HG03066 (cell line): ENCODE results near the gene TDP1.
"Not testable (repeated sequence)": the region's sequence is repeated elsewhere in the genome, so short reads cannot be mapped to it uniquely, and the experiment has no call there.

Experiments
- ATAC-seq: cut with Tn5 transposase; IDR thresholded peaks from one replicate; pipeline ENCODE4 v1.9.1; 2021; ENCODE audit warnings: low read depth; ENCODE audit not compliant: unreplicated experiment

The TDP1 gene

DNA sequence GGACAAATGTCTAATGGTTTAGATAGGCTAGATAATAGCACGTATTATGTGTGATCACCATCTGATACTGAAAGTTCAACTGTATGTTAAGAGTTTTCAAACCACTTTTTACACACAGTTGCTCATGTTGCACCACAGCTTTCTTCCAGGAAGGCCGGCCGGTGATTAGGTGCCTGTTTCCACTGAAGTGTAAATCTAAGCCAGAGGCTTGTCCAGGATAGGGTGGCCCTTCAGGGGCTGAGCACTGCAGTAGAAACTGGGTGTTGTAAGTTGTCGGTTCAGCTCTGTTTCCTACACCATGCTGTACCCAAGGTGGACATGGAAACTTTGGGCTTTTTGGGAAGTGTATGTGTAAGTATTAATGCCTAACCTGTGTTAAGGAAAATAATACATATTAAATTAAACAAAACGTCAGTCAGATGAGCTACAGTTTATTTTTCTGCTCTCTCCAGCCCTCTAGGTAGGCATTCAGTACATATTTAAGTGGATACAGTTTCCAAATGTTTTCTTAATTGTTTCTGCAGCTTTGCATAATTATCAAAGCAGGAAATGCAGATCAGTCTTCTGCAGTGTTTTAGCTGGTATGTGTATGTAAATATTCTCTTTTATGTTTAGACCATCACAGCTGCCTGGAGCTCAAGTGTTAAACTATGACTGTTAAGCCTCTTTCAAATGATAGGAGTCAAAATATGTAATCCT, 30.9 kb downstream of the TDP1 start:
- ATAC-seq, result no peak

DNA sequence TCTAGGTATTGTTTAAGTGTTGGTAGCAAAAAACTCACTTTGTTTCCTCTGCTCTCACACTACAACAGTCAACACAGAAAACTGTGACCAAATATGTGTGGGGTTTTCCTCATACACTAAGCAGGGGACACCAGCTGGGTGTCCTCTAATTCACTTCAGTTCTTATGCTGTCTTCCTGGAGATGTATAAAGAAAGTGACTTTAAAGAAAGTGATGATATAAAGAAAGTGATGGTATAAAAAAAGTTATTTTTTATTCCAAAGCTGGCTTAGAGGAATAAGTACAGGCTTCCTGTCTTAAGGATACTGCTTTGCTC, 31.4 kb downstream of the TDP1 start:
- no peak for ATAC-seq

DNA sequence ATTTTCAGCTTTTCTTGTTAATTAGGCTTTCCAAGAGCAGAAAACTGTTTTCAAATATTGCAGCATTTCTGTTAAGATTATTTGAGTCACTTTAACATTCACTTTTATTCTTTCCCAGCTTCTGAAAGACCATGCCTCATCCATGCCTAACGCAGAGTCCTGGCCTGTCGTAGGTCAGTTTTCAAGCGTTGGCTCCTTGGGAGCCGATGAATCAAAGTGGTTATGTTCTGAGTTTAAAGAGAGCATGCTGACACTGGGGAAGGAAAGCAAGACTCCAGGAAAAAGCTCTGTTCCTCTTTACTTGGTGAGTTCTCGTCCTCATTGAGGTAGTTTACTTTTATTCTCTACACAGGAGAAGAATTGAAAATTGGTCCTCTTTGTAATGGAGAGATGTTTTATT, 33.1 kb downstream of the TDP1 start:
- no peak for ATAC-seq

DNA sequence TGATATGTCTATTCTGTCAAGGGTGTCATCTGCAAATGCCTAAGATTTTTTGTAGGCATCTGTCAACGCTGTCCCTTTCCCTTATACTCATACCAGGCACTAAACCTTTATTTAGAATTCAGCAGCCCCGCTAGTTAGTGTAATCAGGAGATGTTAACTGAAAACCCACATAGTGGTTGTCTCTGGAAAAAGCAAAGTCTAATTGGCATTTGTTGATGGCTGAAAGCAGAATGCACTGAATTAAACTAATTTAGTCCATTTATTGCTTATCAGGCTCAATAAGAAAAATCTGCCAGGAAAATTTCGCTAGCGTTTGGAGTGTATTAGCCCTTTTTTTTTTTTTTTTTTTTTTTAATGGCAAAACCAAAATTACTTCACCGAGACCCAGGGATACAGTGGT, 34.5 kb downstream of the TDP1 start:
- ATAC-seq, result no peak

DNA sequence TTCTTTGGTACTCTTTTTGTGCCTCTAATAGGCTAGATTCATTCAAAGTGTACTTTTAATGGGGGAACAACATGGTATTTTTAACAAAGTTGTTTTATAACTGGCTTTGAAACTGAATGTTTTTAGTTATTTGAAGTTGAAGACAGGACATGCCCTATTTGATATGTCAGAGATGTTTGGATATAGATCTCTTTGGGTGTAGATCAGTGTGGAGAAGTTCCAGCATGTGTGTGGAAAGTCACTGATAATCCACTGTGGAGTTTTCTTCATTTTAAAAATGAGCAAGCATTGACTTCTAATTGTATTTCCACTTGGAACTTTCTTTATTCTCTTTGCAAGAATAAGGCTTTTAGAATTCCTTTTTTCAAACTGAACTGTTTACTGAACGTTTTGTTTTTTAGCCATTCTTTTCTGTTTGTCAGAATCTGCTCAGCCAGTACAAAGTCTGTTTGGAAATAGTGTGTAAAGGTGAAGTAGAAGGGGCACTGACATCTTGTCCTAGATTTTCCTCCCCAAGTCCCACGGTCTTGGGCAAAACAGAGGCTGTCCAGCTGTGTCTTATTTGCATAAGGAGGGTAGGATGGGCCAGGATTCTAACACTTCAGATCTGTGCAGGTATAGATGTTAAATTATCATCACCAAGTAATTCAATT, 35.0 kb downstream of the TDP1 start:
- no peak for ATAC-seq

DNA sequence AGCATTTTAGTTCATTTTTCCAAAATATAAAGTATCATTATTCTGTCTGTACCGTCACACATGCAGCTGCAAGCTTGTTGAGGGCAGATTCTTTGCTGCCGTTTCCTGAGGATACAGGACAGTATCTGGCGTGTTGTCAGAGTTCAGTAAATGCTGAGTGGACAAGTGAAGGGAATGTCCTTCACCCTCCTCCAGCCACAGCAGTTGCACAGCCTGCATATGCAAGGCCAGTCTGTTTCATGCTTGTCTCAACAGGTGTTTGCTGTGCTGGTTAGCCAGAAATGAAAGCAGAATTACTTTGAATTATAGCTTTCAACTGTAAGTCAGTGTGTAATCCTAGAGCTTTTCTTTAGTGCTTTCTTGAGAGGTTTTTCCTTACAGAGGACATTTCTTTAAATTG, 36.5 kb downstream of the TDP1 start:
- no peak for ATAC-seq

DNA sequence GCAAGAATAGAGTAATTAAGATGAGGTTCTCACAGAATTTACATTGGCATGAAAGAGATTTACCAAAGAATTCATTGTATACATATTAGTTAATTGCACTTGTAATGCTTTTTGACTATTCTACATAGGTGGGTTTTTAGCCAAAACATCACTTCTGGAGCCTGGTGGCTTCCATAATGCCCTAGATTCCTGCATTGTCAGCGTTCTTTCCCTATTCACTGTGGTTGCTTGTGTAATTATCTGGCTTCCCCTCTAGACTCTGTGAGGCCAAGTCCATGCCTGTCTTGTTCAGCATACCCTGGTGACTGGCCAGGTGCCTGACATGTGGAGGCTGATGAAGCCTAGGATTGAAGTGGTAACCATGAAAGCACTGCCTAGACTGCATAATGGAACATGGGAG, 41.2 kb downstream of the TDP1 start:
- ATAC-seq, result no peak

DNA sequence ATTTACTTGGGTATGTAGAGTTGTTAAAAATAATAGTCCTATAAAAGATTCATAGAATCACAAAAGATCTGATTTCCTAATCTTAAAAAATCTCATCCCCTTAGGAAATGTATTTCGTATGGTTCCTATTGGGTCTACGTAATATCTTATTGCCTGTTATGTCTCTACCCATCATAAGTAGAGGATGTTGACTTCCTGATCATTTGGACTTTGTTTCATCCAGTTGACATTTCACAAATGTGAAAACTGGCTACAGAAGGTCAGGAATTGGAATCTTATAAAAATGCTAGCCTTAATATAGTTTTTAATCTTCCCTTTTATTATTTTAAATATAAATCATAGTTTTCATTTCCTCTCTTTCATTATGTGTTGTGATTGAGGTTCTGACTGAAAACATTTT, 45.2 kb downstream of the TDP1 start:
- ATAC-seq, result no peak

DNA sequence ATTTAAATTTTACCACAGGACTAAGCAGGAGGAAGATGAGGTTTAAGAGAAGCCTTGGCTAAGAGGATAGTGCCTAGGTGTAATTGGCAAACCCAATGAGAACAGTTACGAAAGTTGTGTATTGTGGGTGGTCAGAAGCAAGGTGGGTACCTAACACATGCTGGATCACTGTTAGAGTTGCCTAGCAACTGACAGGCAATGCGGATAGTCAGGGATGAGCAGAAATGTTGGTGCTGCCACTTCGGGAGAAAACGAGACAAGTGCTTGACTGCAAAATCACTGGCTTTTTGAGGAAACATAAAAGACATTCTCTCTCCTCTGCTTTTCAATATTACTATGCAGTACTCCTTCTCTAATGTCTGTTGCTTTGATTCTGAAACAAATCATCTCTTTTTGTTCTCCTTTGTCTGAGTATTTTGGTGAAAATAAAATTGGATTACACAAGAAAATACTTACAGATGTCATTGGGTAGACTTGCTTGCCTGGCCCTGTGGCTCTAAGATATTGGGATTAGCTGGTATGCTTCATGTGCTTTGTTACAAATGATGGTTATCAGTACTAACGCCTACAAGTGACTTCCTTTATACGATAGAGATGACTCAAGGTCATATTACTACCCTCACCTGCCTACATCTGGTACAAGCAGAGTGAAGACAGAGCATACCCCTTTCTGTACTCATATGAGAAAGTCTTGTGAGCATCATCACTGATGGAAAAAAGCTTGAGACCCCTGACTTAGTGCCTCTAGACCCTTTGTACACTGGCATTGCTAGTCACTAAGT, 48.0 kb downstream of the TDP1 start:
- ATAC-seq, result no peak

DNA sequence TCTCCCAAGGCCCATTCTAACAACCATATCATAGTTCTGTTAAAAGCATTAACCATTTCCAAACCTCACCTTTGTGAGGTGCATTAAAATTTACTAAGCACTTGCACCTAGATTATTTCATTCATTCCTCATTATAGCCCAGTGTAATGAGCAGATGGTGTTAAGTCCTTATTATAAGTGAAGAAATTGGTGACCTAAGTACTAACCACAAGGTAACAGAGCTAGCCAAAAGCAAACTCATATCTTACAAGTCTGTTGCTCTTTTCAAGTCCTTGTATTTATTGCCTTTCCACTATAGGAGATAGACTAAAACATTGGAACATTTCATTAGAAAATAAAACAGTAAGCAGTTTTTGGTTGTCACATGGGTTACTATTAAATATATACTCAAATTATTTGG, 49.7 kb downstream of the TDP1 start:
- no peak for ATAC-seq

DNA sequence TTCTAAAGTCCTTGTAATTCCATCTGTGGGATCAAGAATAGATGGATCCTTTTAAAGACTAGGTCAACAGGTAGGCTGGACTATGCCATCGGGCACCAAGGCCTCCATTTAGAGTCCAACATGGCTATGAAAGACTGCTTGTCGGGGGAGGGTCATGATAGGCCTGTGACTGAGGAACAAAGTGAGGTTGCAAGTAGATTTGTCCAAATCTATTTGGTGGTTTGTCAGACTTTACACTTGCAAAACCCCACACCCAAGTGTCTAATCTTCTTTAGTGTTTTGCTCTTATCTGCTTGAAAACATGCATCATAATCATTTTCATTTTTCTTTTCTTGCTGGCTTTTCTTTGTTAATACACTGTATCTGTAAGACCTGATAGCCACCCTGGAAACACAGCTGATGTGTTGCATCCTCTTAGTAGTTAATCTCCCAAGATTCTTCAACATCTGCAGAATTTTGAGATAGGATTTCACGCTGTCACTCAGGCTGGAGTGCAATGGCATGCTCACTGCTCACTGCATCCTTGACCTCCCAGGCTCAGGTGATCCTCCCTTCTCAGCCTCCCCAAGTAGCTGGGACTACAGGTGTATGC, 50.3 kb downstream of the TDP1 start:
- ATAC-seq, result no peak

DNA sequence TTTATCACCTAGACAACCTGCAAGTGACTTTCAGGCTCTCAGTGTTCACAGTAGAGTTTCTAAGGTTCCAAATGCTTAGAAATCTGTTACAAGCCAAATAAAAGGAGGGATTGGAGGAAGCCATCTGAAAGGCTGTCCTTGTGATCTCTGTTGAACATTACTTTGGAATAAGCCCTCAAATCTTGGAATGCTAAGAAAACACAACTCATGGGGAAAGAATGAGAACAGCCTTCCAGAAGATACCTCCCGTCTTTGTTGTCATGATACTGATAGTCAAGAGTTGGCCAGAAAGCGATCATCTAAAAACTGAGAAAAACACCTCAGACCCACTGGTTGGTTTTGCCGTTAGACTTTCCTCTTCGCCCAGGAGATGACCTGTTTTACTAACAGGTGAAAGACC, 61.6 kb downstream of the TDP1 start:
- no peak for ATAC-seq

DNA sequence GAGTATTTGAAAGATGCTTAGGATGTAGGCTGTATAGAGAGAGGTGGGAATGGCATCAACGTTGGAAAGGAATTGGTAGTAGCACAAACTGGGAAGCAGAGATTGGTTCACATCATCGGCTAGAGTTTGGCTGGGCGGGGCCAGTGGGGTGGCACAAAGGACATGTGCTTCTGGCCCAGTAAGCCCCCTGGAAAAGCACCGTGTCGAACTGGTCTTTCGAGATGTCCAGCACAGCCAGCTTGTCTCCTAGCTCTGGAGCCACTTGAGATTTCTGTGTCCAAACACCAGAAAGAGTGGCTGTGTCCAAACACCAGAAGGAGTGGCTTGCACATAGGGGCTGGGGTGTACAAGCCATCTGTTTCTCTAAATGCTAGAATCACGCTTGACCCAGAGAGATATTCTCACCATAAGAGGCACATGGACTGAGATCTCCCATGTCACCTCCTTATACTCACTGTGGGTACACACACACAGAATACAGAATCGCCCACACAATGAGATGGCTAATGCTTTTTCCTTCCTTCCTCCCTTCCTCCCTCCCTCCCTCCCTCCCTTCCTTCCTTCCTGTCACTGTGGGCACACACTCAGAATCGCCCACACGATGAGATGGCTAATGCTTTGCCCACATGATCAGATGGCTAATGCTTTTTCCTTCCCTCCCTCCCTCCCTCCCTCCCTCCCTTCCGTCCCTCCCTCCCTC, 64.2 kb downstream of the TDP1 start:
- no peak for ATAC-seq

DNA sequence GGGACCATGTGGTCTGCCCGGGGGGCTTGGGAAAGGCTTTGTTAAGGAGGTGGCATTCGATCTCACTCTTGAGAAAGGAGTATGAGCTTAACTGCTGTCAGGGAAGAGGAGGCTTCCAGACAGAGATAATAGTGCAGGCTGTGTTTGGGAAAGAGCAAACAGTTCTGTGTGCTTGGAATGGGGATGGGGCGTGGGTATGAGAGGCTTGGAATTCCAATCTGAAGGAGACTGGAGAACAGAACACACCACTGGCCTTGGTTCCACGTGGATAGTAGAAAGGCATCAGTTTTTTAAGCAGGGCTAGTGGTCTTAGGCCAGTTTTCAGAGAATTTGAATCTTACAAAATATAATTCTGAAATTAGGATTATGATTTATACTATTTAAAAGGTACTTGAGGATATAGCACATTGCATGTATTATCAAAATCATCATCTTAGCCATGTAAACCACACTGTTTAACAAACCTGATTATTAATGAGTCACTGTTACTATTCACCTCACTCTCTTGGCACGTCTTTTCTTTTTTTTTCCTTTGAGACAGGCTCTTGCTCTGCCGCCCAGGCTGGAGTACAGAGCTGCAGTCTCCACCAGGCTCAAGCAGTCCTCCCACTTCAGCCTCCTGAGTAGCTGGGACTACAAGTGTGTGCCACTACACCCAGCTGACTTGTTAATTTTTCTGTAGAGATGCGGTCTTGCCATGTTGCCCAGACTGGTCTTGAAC, 67.6 kb downstream of the TDP1 start:
- no peak for ATAC-seq

DNA sequence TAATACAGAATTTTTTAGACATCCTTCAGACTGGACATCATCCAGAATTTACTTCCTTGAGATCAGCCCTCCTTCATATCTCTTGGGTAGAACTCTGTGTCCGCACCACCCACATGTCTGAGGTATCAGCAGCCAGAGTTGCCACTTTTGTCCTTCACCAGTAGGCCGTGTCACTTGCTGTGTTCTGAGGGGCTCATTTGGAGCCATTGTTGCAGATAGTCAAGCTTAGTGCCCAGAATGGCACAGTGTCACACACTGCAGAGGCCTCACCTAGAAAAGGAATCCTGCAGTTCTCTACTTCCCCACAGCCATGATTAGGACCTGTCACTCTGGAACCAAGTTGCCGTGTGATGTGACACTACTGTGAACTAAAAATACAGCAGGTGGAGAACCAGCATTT, 69.2 kb downstream of the TDP1 start:
- ATAC-seq, result no peak

DNA sequence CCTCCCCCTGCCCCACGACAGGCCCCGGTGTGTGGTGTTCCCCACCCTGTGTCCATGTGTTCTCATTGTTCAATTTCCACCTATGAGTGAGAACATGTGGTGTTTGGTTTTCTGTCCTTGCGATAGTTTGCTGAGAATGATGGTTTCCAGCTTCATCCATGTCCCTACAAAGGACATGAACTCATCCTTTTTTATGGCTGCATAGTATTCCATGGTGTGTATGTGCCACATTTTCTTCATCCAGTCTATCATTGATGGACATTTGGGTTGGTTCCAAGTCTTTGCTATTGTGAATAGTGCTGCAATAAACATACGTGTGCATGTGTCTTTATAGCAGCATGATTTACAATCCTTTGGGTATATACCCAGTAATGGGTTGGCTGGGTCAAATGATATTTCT, 70.9 kb downstream of the TDP1 start:
- ATAC-seq, result not testable (repeated sequence)

DNA sequence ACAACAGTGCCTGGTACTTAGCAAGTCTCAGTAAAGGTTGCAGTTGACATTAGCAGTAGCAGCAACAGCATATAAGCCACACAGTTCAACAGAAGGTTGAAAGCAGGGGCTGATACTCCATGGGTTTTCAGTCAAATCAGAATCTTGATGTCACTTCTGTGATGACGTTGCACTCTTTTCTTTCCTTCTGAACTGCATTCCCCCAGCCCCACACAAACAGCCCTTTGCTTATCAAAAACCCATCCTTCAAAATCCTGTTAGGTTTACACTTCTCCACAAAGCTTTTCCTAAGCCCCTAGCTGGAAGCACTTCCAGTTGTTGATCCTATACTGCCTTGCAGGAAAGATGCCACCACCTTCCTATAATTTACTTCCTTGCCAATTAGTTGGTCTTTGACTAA, 72.1 kb downstream of the TDP1 start:
- ATAC-seq, result no peak

DNA sequence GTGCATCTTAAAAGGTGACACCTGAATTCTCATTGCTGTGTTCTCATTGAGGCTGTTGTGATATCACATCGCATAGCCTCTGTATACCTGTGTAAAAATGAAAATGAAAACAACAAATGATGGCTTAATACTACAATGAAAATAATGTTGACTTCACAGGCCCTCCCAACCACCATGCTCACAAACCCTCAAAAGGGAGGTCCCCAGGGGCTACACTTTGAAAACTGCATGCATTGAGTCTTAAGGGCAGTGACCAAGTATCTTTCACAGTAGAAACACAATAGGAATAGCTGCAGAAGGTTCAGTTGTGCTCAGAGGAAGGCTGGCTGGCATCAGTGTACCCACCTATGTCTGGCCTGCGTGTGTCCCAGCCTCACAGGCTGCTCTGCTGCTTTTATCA, 78.4 kb downstream of the TDP1 start:
- ATAC-seq, result no peak

DNA sequence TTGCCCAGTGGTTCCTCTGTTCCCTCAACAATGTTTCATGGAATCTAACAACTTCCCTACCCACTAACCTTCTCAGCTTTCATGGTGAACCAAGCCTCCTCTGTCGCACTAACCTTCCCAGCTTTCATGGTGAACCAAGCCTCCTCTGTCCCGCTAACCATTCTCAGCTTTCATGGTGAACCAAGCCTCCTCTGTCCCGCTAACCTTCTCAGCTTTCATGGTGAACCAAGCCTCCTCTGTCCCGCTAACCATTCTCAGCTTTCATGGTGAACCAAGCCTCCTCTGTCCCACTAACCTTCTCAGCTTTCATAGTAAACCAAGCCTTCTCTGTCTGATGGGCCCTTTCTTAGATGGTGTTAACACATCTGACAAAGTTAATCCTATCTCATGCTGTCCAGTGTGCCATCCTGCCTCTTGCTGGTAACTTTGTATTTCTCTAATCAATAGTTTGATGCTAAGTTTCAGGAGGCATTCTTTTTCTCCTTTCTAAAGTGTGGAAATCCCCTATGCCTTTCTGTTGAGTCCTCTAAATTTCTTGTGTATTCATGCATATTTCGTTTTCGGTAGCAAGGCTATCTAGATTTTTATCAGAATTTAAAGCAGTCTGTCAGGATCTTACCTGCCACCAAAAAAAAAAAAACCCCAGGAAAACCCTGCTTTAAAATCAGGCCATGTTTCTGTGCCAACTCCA, 79.3 kb downstream of the TDP1 start:
- ATAC-seq, result no peak
